VCaP (cell line): Measurements from ENCODE around the gene ADCY6.

Source experiments
- H3K27ac ChIP-seq: fragments of 450-650 bp; 2 replicates; pipeline ENCODE4 v1.5.1; 2017
- CTCF ChIP-seq: fragments of 450-650 bp; conservative IDR thresholded peaks from 2 replicates; pipeline ENCODE4 v1.5.1; 2017; ENCODE audit warnings: mild to moderate bottlenecking, moderate library complexity

The ADCY6 gene

GRCh38 chr12:48800971-48801370 lies 12.1 kb upstream of the ADCY6 start:
- no peak for TF ChIP-seq CTCF
- H3K27ac ChIP-seq, result no peak overlapping the region

- no peak overlapping the region for H3K27ac ChIP-seq
- TF ChIP-seq CTCF, result no peak
Measured at GRCh38 chr12:48800457-48800856, 11.6 kb upstream of the ADCY6 start.

- H3K27ac ChIP-seq, result no peak overlapping the region
- TF ChIP-seq CTCF, result no peak
Measured at GRCh38 chr12:48796976-48797375, 8.1 kb upstream of the ADCY6 start.

GRCh38 chr12:48795550-48796455 lies 6.9 kb upstream of the ADCY6 start:
- no peak overlapping the region for H3K27ac ChIP-seq
- TF ChIP-seq CTCF, result peak; percentile 95

GRCh38 chr12:48794870-48795269 lies 6.0 kb upstream of the ADCY6 start:
- no peak for TF ChIP-seq CTCF
- H3K27ac ChIP-seq, result no peak overlapping the region

GRCh38 chr12:48793696-48794095 lies 4.8 kb upstream of the ADCY6 start:
- no peak for TF ChIP-seq CTCF
- no peak overlapping the region for H3K27ac ChIP-seq

GRCh38 chr12:48789858-48790326 lies 1.0 kb upstream of the ADCY6 start:
- no peak for TF ChIP-seq CTCF
- H3K27ac ChIP-seq, result peak overlapping the region; percentile 98
